Measurements from ENCODE around the gene TXNDC2. TPM values are rescaled to one million over a fixed set of nuclear protein-coding genes. Genes with fewer than 3 reads are reported as not detected.

TXNDC2 gene
- total and polyA plus RNA-seq, 9 of the 15 experiments (the other 6 are each of a cell fraction or from before 2014, with no cell fraction given), result 1.2 to 4.9 (median 2.3) TPM

DNA sequence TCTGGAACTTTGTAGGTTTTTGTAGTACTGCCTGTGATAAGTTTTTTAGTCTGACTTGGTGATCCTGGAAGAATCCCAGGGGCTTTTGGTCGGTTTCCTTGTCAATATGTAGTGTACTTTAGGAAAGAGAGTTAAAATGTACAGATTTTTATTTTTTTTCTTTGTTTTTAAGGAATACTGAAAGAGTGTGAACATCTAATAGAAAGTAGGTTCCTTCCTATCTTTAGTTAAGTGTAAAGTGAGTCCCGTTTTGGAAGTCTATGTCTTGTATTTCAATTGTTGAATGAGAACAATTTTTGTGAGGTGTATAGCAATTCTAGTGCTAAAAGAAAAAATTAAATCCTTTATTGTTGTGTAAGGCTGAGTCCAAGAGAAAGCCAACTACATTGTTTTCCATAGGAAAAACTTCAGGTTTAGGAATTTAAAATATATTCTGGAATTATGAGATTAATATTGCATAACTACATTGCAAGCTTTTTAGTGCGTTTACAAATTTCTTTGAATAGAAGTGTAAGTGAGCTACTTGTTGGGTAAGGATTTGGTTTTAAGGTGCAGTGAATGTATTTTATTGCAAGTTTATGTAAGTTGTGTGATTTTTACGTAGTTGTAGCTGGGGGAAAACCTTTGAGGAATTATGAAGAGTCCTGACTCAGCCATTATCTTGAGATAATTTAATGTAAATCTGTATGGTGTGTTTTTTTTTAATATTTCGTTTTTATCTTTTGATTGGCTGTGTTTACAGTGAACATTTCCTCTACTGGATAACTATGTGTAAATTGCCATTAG, 29.7 kb downstream of the TXNDC2 start (continued):
- TF ChIP-seq CEBPG (CRISPR knock-in tag; IDR thresholded peaks at IDR 0.05), result no peak
- TF ChIP-seq CEBPG (tag; conservative IDR thresholded peaks at IDR 0.05 in 1 of 2, IDR thresholded peaks at IDR 0.05 in 1 of 2), result peak; percentile 81 to 93
- no peak for TF ChIP-seq SMAD3 (CRISPR knock-in tag; conservative IDR thresholded peaks at IDR 0.05)
- no peak for TF ChIP-seq BMI1 (IDR thresholded peaks at IDR 0.05; ENCODE audit: low read length)
- no peak for TF ChIP-seq KLF1 (tag; IDR thresholded peaks at IDR 0.05)
- peak; percentile 24 for TF ChIP-seq U2AF1 (optimal IDR thresholded peaks at IDR 0.05; ENCODE audit: low read depth, low read length)
- TF ChIP-seq CREB3 (tag; conservative IDR thresholded peaks at IDR 0.05; ENCODE audit: low read depth), result no peak
- no peak for TF ChIP-seq STAT5A (IDR thresholded peaks at IDR 0.05; ENCODE audit: borderline replicate concordance, low read length)
- TF ChIP-seq UBTF (IDR thresholded peaks at IDR 0.05; ENCODE audit: borderline replicate concordance in 1 of 2, low read depth in 2 of 2, low read length in 2 of 2), result 0 out of 4 replicates have a peak, but pooled peaks of 1 of the 2 experiments have one; percentile 79
- TF ChIP-seq MAFK (IDR thresholded peaks at IDR 0.05; ENCODE audit: low read length), result no peak; the same call in 1 of the 2 replicates
- TF ChIP-seq, protein P1, sequence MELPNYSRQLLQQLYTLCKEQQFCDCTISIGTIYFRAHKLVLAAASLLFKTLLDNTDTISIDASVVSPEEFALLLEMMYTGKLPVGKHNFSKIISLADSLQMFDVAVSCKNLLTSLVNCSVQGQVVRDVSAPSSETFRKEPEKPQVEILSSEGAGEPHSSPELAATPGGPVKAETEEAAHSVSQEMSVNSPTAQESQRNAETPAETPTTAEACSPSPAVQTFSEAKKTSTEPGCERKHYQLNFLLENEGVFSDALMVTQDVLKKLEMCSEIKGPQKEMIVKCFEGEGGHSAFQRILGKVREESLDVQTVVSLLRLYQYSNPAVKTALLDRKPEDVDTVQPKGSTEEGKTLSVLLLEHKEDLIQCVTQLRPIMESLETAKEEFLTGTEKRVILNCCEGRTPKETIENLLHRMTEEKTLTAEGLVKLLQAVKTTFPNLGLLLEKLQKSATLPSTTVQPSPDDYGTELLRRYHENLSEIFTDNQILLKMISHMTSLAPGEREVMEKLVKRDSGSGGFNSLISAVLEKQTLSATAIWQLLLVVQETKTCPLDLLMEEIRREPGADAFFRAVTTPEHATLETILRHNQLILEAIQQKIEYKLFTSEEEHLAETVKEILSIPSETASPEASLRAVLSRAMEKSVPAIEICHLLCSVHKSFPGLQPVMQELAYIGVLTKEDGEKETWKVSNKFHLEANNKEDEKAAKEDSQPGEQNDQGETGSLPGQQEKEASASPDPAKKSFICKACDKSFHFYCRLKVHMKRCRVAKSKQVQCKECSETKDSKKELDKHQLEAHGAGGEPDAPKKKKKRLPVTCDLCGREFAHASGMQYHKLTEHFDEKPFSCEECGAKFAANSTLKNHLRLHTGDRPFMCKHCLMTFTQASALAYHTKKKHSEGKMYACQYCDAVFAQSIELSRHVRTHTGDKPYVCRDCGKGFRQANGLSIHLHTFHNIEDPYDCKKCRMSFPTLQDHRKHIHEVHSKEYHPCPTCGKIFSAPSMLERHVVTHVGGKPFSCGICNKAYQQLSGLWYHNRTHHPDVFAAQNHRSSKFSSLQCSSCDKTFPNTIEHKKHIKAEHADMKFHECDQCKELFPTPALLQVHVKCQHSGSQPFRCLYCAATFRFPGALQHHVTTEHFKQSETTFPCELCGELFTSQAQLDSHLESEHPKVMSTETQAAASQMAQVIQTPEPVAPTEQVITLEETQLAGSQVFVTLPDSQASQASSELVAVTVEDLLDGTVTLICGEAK (IDR thresholded peaks at IDR 0.05), result 0 out of 2 replicates have a peak, but pooled peaks have one; percentile 16
- TF ChIP-seq, protein P1 (CRISPR knock-in tag; IDR thresholded peaks at IDR 0.05), result no peak

All from K562 (cell line).